ENCODE data around the gene MCM3AP. TPM values are rescaled to one million over a fixed set of nuclear protein-coding genes. Genes with fewer than 3 reads are reported as not detected.

MCM3AP gene
- total and polyA plus RNA-seq, 9 of the 15 experiments (the other 6 are each of a cell fraction or from before 2014, with no cell fraction given), result 6.5 to 179 (median 69.6) TPM

DNA sequence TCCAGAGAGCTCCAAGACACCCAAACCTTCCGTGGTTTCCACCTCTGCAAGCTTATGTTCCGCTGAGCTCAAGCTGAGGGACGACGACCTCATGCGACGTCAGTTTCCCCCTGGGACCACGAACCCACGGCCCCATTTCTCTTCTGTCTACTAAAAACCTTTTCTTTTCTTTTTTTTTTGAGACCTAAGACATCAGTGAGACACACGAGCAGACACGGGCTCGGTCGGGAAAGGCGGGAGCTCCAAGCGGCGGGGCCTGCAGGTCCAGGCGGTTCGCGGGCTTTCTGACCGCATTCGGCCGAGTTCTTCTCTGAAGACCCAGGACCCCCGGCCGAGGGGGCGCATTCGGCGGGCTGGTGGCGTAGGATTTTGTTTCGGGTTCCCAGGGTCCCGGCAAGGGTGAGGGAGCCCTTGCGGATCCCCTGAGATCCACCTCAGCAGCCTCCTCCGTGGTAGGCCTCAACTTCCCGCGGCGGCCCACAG, 37.9 kb upstream of the MCM3AP start (continued):
- TF ChIP-seq, protein P1, sequence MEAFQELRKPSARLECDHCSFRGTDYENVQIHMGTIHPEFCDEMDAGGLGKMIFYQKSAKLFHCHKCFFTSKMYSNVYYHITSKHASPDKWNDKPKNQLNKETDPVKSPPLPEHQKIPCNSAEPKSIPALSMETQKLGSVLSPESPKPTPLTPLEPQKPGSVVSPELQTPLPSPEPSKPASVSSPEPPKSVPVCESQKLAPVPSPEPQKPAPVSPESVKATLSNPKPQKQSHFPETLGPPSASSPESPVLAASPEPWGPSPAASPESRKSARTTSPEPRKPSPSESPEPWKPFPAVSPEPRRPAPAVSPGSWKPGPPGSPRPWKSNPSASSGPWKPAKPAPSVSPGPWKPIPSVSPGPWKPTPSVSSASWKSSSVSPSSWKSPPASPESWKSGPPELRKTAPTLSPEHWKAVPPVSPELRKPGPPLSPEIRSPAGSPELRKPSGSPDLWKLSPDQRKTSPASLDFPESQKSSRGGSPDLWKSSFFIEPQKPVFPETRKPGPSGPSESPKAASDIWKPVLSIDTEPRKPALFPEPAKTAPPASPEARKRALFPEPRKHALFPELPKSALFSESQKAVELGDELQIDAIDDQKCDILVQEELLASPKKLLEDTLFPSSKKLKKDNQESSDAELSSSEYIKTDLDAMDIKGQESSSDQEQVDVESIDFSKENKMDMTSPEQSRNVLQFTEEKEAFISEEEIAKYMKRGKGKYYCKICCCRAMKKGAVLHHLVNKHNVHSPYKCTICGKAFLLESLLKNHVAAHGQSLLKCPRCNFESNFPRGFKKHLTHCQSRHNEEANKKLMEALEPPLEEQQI (IDR thresholded peaks at IDR 0.05), result no peak
- TF ChIP-seq SRSF1 (IDR thresholded peaks at IDR 0.05; ENCODE audit: low read depth, low read length), result no peak; the same call in 1 of the 2 replicates
- TF ChIP-seq TARDBP (IDR thresholded peaks at IDR 0.05), result no peak
- TF ChIP-seq TBP (optimal IDR thresholded peaks at IDR 0.05; ENCODE audit: low read depth, low read length), result no peak
- peak; percentile 30 for TF ChIP-seq SAP30 (IDR thresholded peaks at IDR 0.05; ENCODE audit: borderline replicate concordance, insufficient read depth, low read depth, low read length, poor library complexity, severe bottlenecking)
- TF ChIP-seq ZNF668 (CRISPR knock-in tag; IDR thresholded peaks at IDR 0.05), result no peak
- no peak for TF ChIP-seq SRSF7 (optimal IDR thresholded peaks at IDR 0.05; ENCODE audit: low read depth, low read length)
- TF ChIP-seq MTF1 (CRISPR knock-in tag; IDR thresholded peaks at IDR 0.05; ENCODE audit: borderline replicate concordance), result 0 out of 2 replicates have a peak, but pooled peaks have one; percentile 53
- no peak for TF ChIP-seq GATAD2A (IDR thresholded peaks at IDR 0.05)
- TF ChIP-seq ZNF143 (CRISPR knock-in tag; IDR thresholded peaks at IDR 0.05), result no peak
- no peak for TF ChIP-seq HMGXB4 (CRISPR knock-in tag; IDR thresholded peaks at IDR 0.05)
- TF ChIP-seq RAD21 (CRISPR knock-in tag; conservative IDR thresholded peaks at IDR 0.05 in 1 of 2, IDR thresholded peaks at IDR 0.05 in 1 of 2), result no peak
- no peak for TF ChIP-seq COPS2 (conservative IDR thresholded peaks at IDR 0.05)
- TF ChIP-seq, protein P2, sequence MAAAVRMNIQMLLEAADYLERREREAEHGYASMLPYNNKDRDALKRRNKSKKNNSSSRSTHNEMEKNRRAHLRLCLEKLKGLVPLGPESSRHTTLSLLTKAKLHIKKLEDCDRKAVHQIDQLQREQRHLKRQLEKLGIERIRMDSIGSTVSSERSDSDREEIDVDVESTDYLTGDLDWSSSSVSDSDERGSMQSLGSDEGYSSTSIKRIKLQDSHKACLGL (CRISPR knock-in tag; IDR thresholded peaks at IDR 0.05; ENCODE audit: borderline replicate concordance, poor library complexity, severe bottlenecking), result no peak
- TF ChIP-seq ZBTB33 (CRISPR knock-in tag; IDR thresholded peaks at IDR 0.05), result no peak; the same call in 1 of the 2 replicates
- TF ChIP-seq RBM22 (IDR thresholded peaks at IDR 0.05; ENCODE audit: low read depth, low read length, poor library complexity, severe bottlenecking), result no peak
- no peak for TF ChIP-seq PHB (CRISPR knock-in tag; IDR thresholded peaks at IDR 0.05)
- no peak for TF ChIP-seq ZNF175 (CRISPR knock-in tag; IDR thresholded peaks at IDR 0.05; ENCODE audit: low read depth)
- TF ChIP-seq EHMT2 (IDR thresholded peaks at IDR 0.05), result no peak

Data from K562 (cell line).